Measurements from ENCODE around the gene RPS18. TPM values are rescaled to one million over a fixed set of nuclear protein-coding genes. Genes with fewer than 3 reads are reported as not detected.

Gene RPS18
- total and polyA plus RNA-seq, 7 experiments from 2014 or later: 2,454 to 10,735 (median 3,561) TPM

GRCh38 chr6:33249732-33250630, 21.9 kb upstream of the RPS18 start:
- Mint-ChIP-seq H3K36me3 (peaks cover 4 to 16% (median 10%) of the 10 kb centered on the region in 5 donors), H3K27ac (peak overlapping the region; percentile 82 to 98 (median 94)), H3K4me3 (peak overlapping the region; percentile 81 to 94 (median 90)), H3K4me1 (peaks cover 26 to 43% (median 35%) of the 10 kb centered on the region in 7 donors), H3K27me3 (peaks cover 0 to 4% (median 0%) of the 10 kb centered on the region in 5 donors), H3K9me3 (no peaks in the 10 kb centered on the region)
- ChIA-PET CTCF (interaction anchor here (0.9 to 5.3 kb wide), 8 partner anchors 13 to 181 kb away, joined by 3 to 73 read pairs (median 10); partner anchors contain the start of genes RGL2, RING1, RPS18 and VPS52), POLR2A (interaction anchor here (0.7 to 6.5 kb wide), 21 partner anchors 9 to 329 kb away, joined by 3 to 101 read pairs (median 11); partner anchors contain the start of genes B3GALT4, HSD17B8, RING1 and RPS18)
- Histone ChIP-seq H3K4me3 (ENCODE audit: low read length) (peak overlapping the region; percentile 81), H3K27ac (ENCODE audit: low read depth, low read length) (peak overlapping the region; percentile 96), H3K36me3 (ENCODE audit: control insufficient read depth in 2 of 3, insufficient read depth in 3 of 3, low read length in 3 of 3) (peaks cover 0 to 5% (median 0%) of the 10 kb centered on the region in 3 experiments), H3K4me1 (ENCODE audit: control insufficient read depth in 2 of 2, insufficient read depth in 2 of 2, low read length in 2 of 2) (peaks cover 11 to 15% of the 10 kb centered on the region in 2 donors), H3K27me3 (ENCODE audit: control insufficient read depth in 2 of 2, insufficient read depth in 2 of 2, low read length in 2 of 2) (no peaks in the 10 kb centered on the region), H3K9me3 (ENCODE audit: control insufficient read depth in 2 of 3, low read length in 3 of 3) (no peaks in the 10 kb centered on the region)
- intact Hi-C loops (cut with micrococcal nuclease): loop anchor here (1.0 to 5.0 kb wide), 17 partner anchors 21 to 405 kb away; partner anchors contain the start of genes PSMB8 (in 2 of the 2), RXRB (in 2 of the 2), SLC39A7 (in 2 of the 2) and VPS52 (in 2 of the 2)
- ATAC-seq (no peak), DNase-seq (no peak)

DNA sequence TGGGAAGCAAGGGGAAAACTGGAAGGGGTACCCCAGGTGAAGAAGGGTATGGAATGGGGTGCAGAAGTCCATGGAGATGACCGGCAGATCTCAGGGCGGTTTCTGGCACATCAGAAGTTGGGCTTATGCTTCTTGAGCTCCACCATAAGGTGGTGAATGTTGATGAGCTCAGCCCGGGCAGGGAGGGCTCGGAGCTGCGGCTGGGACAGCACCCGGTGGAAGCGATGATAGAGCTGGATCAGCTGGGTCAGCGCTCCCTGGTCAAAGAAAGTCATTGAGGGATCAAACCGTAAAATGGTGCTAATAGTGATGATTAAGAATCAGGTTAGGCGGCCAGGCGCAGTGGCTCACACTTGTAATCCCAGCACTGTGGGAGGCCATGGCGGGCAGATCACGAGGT, 21.1 kb upstream of the RPS18 start:
- ATAC-seq: no peak
- peaks cover 4 to 17% (median 10%) of the 10 kb centered on the region in 5 donors for H3K36me3 Mint-ChIP-seq
- peak overlapping the region; percentile 96 for H3K27ac ChIP-seq (ENCODE audit: low read depth, low read length)

GRCh38 chr6:33251395-33252012, 20.4 kb upstream of the RPS18 start:
- POLR2A ChIA-PET: interaction anchor here (0.8 to 6.5 kb wide), 4 partner anchors 15 to 53 kb away, joined by 3 to 101 read pairs (median 24); partner anchors contain the start of genes B3GALT4, RPS18 and VPS52
- DNase-seq (no peak), ATAC-seq (no peak)
- peak overlapping the region in 9 of 10 donors; percentile 7 to 66 (median 31) for H3K4me3 Mint-ChIP-seq
- Histone ChIP-seq H3K4me3 (ENCODE audit: low read length) (no peak overlapping the region), H3K4me1 (ENCODE audit: control insufficient read depth in 2 of 2, insufficient read depth in 2 of 2, low read length in 2 of 2) (peaks cover 11 to 15% of the 10 kb centered on the region in 2 donors), H3K9me3 (ENCODE audit: control insufficient read depth in 2 of 3, low read length in 3 of 3) (no peaks in the 10 kb centered on the region), H3K27ac (ENCODE audit: low read depth, low read length) (no peak overlapping the region), H3K27me3 (ENCODE audit: control insufficient read depth in 2 of 2, insufficient read depth in 2 of 2, low read length in 2 of 2) (no peaks in the 10 kb centered on the region), H3K36me3 (ENCODE audit: control insufficient read depth in 2 of 3, insufficient read depth in 3 of 3, low read length in 3 of 3) (peaks cover 0 to 5% (median 0%) of the 10 kb centered on the region in 3 experiments)
- intact Hi-C loops (cut with micrococcal nuclease): no loop called here
- CTCF ChIA-PET: interaction anchor here (4.8 to 5.3 kb wide), 2 partner anchors 19 to 91 kb away, joined by 24 to 73 read pairs; partner anchors contain the start of genes RPS18 and VPS52
- no peaks in the 10 kb centered on the region for H3K9me3 Mint-ChIP-seq
- H3K36me3 Mint-ChIP-seq: peaks cover 4 to 17% (median 10%) of the 10 kb centered on the region in 5 donors
- peaks cover 0 to 3% (median 0%) of the 10 kb centered on the region in 5 donors for H3K27me3 Mint-ChIP-seq
- peak overlapping the region in 7 of 9 donors; percentile 8 to 69 (median 52) for H3K27ac Mint-ChIP-seq
- H3K4me1 Mint-ChIP-seq: peaks cover 26 to 43% (median 35%) of the 10 kb centered on the region in 7 donors

More for the DNA sequence above, 21.1 kb upstream of the RPS18 start:
- Mint-ChIP-seq H3K4me3 (peak overlapping the region in 9 of 10 donors; percentile 61 to 94 (median 90)), H3K4me1 (peaks cover 26 to 43% (median 35%) of the 10 kb centered on the region in 7 donors), H3K27ac (peak overlapping the region; percentile 26 to 97 (median 93)), H3K9me3 (no peaks in the 10 kb centered on the region), H3K27me3 (peaks cover 0 to 4% (median 0%) of the 10 kb centered on the region in 5 donors)
- H3K9me3 ChIP-seq (ENCODE audit: control insufficient read depth in 2 of 3, low read length in 3 of 3): no peaks in the 10 kb centered on the region
- intact Hi-C loops (cut with micrococcal nuclease): no loop called here
- peaks cover 11 to 15% of the 10 kb centered on the region in 2 donors for H3K4me1 ChIP-seq (ENCODE audit: control insufficient read depth in 2 of 2, insufficient read depth in 2 of 2, low read length in 2 of 2)
- ChIA-PET POLR2A (interaction anchor here (0.6 to 6.5 kb wide), 9 partner anchors 16 to 278 kb away, joined by 3 to 101 read pairs (median 28); partner anchors contain the start of genes B3GALT4, RING1, RPS18 and VPS52), CTCF (interaction anchor here (2.3 to 5.3 kb wide), 3 partner anchors 19 to 90 kb away, joined by 6 to 73 read pairs (median 24); partner anchors contain the start of genes RGL2, RPS18 and VPS52)
- no peak for DNase-seq
- peaks cover 0 to 5% (median 0%) of the 10 kb centered on the region in 3 experiments for H3K36me3 ChIP-seq (ENCODE audit: control insufficient read depth in 2 of 3, insufficient read depth in 3 of 3, low read length in 3 of 3)
- no peaks in the 10 kb centered on the region for H3K27me3 ChIP-seq (ENCODE audit: control insufficient read depth in 2 of 2, insufficient read depth in 2 of 2, low read length in 2 of 2)
- H3K4me3 ChIP-seq (ENCODE audit: low read length): no peak overlapping the region

DNA sequence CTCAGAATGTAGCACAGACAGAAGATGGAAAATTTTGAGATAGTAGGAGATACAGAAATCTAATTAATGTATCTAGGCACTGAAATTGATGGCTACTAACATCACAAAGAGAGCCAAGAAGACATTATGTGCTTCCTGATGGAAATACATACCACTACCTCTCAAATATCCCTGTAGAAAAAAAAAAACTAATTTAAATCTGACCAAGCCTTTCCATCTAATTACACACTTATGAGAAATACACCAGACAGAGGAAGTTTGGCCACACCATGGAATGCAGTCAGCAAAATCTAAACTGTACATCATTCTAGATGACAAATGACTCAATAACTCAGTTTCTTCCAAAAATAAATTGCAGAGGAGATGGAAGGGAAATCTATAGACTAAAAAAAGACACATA, 19.1 kb upstream of the RPS18 start:
- DNase-seq: no peak

DNA sequence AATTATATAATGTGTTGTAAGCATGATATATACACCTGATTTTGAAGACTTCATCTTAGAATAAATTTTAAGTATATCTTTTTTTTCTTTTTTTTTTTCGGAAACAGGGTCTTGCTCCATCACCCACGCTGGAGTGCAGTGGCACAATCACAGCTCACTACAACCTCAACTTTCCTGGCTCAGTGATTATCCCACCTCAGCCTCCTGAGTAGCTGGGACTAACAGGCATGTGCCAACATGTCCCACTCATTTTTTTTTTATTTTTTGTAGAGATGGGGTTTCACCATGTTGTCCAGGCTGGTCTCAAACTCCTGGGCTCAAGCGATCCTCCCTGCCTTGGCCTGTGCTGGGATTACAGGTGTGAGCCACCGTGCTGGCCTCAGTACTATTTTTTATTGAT, 17.3 kb upstream of the RPS18 start:
- Histone ChIP-seq H3K27ac (ENCODE audit: low read depth, low read length) (no peak overlapping the region), H3K4me3 (ENCODE audit: low read length) (no peak overlapping the region), H3K9me3 (ENCODE audit: control insufficient read depth in 2 of 3, low read length in 3 of 3) (no peaks in the 10 kb centered on the region), H3K36me3 (ENCODE audit: control insufficient read depth in 2 of 3, insufficient read depth in 3 of 3, low read length in 3 of 3) (peaks cover 0 to 16% (median 3%) of the 10 kb centered on the region in 3 experiments), H3K27me3 (ENCODE audit: control insufficient read depth in 2 of 2, insufficient read depth in 2 of 2, low read length in 2 of 2) (no peaks in the 10 kb centered on the region), H3K4me1 (ENCODE audit: control insufficient read depth in 2 of 2, insufficient read depth in 2 of 2, low read length in 2 of 2) (peaks cover 8 to 10% of the 10 kb centered on the region in 2 donors)
- Mint-ChIP-seq H3K27me3 (no peaks in the 10 kb centered on the region), H3K4me1 (peaks cover 16 to 29% (median 21%) of the 10 kb centered on the region in 7 donors), H3K4me3 (no peak overlapping the region), H3K27ac (no peak overlapping the region), H3K9me3 (no peaks in the 10 kb centered on the region), H3K36me3 (peaks cover 4 to 20% (median 10%) of the 10 kb centered on the region in 5 donors)
- DNase-seq: no peak
- intact Hi-C loops (cut with micrococcal nuclease): no loop called here
- ATAC-seq: no peak
- CTCF ChIA-PET: interaction anchor here (0.6 to 0.7 kb wide), 2 partner anchors 25 to 46 kb away, joined by 3 to 4 read pairs; no protein-coding TSS in a partner anchor
- POLR2A ChIA-PET: interaction anchor here (1.3 kb wide), 1 partner anchor 17 kb away, joined by 5 read pairs; the partner anchor contains the start of genes RPS18 and VPS52

More for the DNA sequence above, 19.1 kb upstream of the RPS18 start:
- H3K27me3 Mint-ChIP-seq: no peaks in the 10 kb centered on the region
- peaks cover 26 to 43% (median 35%) of the 10 kb centered on the region in 7 donors for H3K4me1 Mint-ChIP-seq
- Histone ChIP-seq H3K27me3 (ENCODE audit: control insufficient read depth in 2 of 2, insufficient read depth in 2 of 2, low read length in 2 of 2) (no peaks in the 10 kb centered on the region), H3K4me3 (ENCODE audit: low read length) (no peak overlapping the region), H3K36me3 (ENCODE audit: control insufficient read depth in 2 of 3, insufficient read depth in 3 of 3, low read length in 3 of 3) (peaks cover 0 to 5% (median 0%) of the 10 kb centered on the region in 3 experiments), H3K27ac (ENCODE audit: low read depth, low read length) (no peak overlapping the region), H3K9me3 (ENCODE audit: control insufficient read depth in 2 of 3, low read length in 3 of 3) (no peaks in the 10 kb centered on the region), H3K4me1 (ENCODE audit: control insufficient read depth in 2 of 2, insufficient read depth in 2 of 2, low read length in 2 of 2) (peaks cover 11 to 15% of the 10 kb centered on the region in 2 donors)
- ATAC-seq: no peak
- ChIA-PET POLR2A (no interaction called here), CTCF (interaction anchor here (0.7 kb wide), 1 partner anchor 37 kb away, joined by 3 read pairs; no protein-coding TSS in a partner anchor)
- H3K4me3 Mint-ChIP-seq: no peak overlapping the region
- H3K9me3 Mint-ChIP-seq: no peaks in the 10 kb centered on the region
- intact Hi-C loops (cut with micrococcal nuclease): no loop called here
- peak overlapping the region in 1 of 9 donors; percentile 34 for H3K27ac Mint-ChIP-seq
- H3K36me3 Mint-ChIP-seq: peaks cover 4 to 19% (median 10%) of the 10 kb centered on the region in 5 donors
